ENCODE results near the gene NEURL2. TPM values are rescaled to one million over a fixed set of nuclear protein-coding genes. Genes with fewer than 3 reads are reported as not detected.

NEURL2 gene
- total RNA-seq, 4 donors from 2014 or later = 8.5 to 32.0 (median 11.6) TPM

GRCh38 chr20:45866454-45866853, 24.6 kb downstream of the NEURL2 start:
- no peak for DNase-seq (ENCODE audit: low spot score)
- no peak for ATAC-seq (ENCODE audit: low FRiP score)
- TF ChIP-seq CTCF (IDR thresholded peaks at IDR 0.05) = no peak

- DNase-seq (ENCODE audit: low spot score) (no peak), ATAC-seq (ENCODE audit: low FRiP score) (no peak)
- TF ChIP-seq CTCF (IDR thresholded peaks at IDR 0.05) = no peak
Measured at GRCh38 chr20:45863543-45864470, 27.2 kb downstream of the NEURL2 start.

DNA sequence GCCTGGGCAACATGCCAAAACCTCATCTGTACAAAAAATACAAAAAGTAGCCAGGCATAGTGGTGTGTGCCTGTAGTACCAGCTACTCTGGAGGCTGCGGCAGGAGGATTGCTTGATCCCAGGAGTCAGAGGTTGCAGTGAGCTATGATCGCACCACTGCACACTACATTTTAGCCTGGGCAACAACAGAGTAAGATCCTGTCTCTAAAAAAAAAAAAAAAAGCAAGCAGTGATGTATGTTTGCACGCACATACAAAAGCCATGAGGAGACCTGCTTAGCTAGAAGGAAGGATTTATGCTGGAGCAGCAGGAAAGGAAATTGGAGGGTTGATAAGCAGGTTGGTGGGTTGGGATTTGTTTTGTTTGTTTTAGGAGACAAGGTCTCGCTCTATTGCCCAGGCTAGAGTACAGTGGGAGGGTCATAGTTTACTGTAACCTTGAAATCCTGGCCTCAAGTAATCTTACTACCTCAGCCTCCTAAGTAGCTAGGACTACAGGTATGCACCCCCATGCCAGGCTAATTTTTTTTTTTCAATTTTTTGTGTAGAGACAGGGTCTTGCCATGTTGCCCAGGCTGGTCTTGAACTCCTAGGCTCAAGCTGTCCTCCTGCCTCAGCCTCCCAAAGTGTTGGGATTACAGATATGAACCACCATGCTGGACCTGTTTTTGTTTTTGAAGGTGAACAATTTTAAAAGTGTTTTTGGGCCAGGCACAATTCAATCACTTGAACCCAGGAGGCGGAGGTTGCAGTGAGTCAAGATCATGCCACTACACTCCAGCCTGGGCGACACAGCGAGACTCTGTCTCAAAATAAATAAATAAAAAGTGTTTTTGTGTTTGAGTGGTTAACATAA, 29.6 kb downstream of the NEURL2 start:
- DNase-seq (ENCODE audit: low spot score) (no peak), ATAC-seq (ENCODE audit: low FRiP score) (no peak)
- TF ChIP-seq CTCF (IDR thresholded peaks at IDR 0.05) = no peak

DNA sequence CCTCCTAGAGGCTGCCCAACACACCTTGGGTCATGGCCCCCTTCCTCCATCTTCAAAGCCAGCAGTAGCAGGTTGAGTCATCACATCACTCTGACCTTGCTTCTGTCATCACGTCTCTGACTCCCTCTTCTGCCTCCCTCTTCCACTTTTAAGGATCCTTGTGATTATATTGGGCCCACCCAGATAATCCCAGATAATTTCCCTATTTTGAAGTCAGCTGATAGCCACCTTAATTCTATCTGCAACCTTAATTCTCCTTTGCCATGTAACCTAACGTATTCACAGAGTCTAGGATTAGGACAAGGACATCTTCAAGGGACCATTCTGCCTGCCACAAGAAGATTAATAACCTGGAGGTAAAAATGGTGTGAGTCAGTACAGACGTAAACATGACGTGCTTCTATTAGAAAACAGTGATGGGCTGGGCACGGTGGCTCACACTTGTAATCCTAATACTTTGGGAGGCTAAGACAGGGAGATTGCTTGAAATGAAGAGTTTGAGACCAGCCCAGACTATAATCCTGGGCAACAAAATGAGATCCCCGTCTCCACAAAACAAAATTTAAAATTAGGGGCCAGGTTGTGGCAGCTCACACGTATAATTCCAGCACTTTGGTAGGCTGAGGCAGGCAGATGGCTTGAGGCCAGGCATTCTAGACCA, 30.3 kb downstream of the NEURL2 start:
- no peak for ATAC-seq (ENCODE audit: low FRiP score)
- DNase-seq (ENCODE audit: low spot score) = no peak
- no peak for TF ChIP-seq CTCF (IDR thresholded peaks at IDR 0.05)

DNA sequence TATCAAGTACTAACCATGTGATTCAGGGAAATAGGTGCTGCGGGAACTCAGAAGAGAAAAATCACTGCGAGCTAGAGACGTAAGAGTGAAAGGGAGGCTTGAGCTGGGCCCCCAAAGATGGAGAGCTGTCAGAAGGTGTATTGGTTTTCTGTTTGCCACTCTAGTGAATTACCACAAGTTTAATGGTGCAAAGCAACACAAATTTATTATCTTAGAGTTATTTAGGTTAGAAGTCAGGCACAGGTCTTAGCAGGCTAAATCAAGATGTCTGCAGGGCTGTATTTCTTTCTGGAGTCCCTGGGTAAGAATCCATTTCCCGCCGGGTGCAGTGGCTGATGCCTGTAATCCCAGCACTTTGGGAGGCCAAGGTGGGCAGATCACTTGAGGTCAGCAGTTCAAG, 31.1 kb downstream of the NEURL2 start:
- no peak for TF ChIP-seq CTCF (IDR thresholded peaks at IDR 0.05)

DNA sequence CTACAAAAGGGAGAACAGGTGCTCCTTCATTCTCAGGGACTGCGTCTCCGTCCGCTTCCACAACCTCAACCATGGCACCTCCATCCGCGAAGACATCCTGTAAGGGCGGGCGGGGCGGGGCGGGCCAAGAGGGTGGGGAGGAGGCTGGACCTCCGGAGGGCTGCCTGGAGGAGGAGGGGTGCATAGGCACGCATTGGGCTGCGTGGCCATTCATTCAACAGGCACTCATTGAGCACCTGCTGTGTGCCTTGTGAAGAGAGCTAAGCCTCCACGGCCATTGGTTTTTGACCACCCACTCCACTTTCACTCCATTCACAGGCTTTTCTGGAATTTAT, 33.2 kb downstream of the NEURL2 start:
- DNase-seq (ENCODE audit: low spot score) = no peak
- TF ChIP-seq CTCF (IDR thresholded peaks at IDR 0.05) = no peak
- no peak for ATAC-seq (ENCODE audit: low FRiP score)

More for the DNA sequence above, 31.1 kb downstream of the NEURL2 start:
- ATAC-seq (ENCODE audit: low FRiP score) (no peak), DNase-seq (ENCODE audit: low spot score) (no peak)

Data from omental fat pad (tissue), 4 donors.